Measurements from ENCODE around the gene TMPRSS3.

TMPRSS3 gene

DNA sequence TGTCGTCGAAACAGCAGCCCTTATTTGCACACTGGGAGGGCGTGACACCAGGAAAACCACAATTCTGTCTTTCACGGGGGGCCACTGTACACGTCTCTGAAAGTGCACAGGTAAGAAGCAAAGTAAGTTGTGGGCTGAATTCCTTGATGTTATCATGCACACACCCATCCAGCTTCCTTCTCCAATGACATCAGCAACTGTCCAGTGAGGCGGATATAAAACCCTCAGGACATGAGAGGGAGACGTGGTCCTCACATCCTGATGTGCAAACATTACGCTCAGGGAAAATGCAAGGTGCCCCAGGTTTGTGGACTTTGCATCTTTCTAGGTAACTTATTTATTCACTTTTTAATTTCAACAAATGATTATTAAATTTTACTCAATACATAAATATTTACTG is 32.5 kb downstream of the TMPRSS3 start:
- TF ChIP-seq ISL1 (CRISPR knock-in tag; IDR thresholded peaks at IDR 0.05) (no peak), ESRRG (CRISPR knock-in tag; IDR thresholded peaks at IDR 0.05) (no peak), ZFP30 (CRISPR knock-in tag; IDR thresholded peaks at IDR 0.05) (no peak), ZNF70 (CRISPR knock-in tag; IDR thresholded peaks at IDR 0.05) (no peak), PPARA (CRISPR knock-in tag; IDR thresholded peaks at IDR 0.05; ENCODE audit: borderline replicate concordance) (no peak), ZNF565 (CRISPR knock-in tag; conservative IDR thresholded peaks at IDR 0.05; ENCODE audit: low read depth) (no peak), ZNF8 (CRISPR knock-in tag; IDR thresholded peaks at IDR 0.05) (no peak), ZFP3 (CRISPR knock-in tag; IDR thresholded peaks at IDR 0.05) (no peak)
- TF ChIP-seq, protein P1, sequence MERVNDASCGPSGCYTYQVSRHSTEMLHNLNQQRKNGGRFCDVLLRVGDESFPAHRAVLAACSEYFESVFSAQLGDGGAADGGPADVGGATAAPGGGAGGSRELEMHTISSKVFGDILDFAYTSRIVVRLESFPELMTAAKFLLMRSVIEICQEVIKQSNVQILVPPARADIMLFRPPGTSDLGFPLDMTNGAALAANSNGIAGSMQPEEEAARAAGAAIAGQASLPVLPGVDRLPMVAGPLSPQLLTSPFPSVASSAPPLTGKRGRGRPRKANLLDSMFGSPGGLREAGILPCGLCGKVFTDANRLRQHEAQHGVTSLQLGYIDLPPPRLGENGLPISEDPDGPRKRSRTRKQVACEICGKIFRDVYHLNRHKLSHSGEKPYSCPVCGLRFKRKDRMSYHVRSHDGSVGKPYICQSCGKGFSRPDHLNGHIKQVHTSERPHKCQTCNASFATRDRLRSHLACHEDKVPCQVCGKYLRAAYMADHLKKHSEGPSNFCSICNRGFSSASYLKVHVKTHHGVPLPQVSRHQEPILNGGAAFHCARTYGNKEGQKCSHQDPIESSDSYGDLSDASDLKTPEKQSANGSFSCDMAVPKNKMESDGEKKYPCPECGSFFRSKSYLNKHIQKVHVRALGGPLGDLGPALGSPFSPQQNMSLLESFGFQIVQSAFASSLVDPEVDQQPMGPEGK (CRISPR knock-in tag; IDR thresholded peaks at IDR 0.05; ENCODE audit: borderline replicate concordance), result no peak
- ATAC-seq, result no peak

DNA sequence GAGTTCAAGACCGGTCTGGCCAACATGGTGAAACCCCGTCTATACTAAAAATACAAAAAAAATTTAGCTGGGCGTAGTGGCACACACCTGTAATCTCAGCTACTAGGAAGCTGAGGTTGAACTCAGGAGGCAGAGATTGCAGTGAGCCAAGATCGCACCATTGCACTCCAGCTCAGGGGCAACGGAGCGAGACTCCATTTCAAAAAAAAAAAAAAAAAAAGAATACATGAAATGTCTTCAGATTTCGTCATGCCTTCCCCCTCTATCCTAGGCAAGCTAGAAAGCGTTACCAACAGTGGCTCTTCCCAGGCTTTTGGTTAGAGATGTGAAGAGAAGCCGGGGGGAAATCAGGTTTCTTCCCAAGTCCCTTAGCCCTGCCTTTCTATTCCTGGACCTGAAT is 33.2 kb downstream of the TMPRSS3 start:
- TF ChIP-seq TCF4 (CRISPR knock-in tag; IDR thresholded peaks at IDR 0.05; ENCODE audit: borderline replicate concordance) (no peak), ISL1 (CRISPR knock-in tag; IDR thresholded peaks at IDR 0.05) (no peak), ZFP30 (CRISPR knock-in tag; IDR thresholded peaks at IDR 0.05) (no peak), ARNTL (CRISPR knock-in tag; IDR thresholded peaks at IDR 0.05; ENCODE audit: borderline replicate concordance, low read depth) (no peak), ZFP3 (CRISPR knock-in tag; IDR thresholded peaks at IDR 0.05) (no peak)
- TF ChIP-seq, protein P2, sequence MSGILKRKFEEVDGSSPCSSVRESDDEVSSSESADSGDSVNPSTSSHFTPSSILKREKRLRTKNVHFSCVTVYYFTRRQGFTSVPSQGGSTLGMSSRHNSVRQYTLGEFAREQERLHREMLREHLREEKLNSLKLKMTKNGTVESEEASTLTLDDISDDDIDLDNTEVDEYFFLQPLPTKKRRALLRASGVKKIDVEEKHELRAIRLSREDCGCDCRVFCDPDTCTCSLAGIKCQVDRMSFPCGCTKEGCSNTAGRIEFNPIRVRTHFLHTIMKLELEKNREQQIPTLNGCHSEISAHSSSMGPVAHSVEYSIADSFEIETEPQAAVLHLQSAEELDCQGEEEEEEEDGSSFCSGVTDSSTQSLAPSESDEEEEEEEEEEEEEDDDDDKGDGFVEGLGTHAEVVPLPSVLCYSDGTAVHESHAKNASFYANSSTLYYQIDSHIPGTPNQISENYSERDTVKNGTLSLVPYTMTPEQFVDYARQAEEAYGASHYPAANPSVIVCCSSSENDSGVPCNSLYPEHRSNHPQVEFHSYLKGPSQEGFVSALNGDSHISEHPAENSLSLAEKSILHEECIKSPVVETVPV (CRISPR knock-in tag; IDR thresholded peaks at IDR 0.05), result no peak
- no peak for ATAC-seq

DNA sequence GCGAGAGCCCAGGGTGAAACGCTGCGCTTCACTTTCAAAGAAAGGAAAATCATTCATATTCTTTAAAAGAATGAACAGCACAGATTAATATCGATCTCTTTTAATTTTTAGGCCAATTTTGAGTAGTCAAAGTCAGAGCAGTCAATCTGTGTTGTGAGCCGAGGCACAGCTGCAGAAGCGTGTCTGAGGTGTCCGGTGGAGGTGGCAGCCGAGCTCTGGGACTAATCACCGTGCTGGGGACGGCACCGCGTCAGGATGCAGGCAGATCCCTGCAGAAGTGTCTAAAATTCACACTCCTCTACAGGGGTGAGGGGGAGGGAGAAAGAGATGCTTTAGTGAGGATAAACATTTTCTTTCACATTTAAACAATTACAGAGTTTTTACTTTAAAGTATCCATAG is 33.7 kb downstream of the TMPRSS3 start:
- ATAC-seq, result no peak

DNA sequence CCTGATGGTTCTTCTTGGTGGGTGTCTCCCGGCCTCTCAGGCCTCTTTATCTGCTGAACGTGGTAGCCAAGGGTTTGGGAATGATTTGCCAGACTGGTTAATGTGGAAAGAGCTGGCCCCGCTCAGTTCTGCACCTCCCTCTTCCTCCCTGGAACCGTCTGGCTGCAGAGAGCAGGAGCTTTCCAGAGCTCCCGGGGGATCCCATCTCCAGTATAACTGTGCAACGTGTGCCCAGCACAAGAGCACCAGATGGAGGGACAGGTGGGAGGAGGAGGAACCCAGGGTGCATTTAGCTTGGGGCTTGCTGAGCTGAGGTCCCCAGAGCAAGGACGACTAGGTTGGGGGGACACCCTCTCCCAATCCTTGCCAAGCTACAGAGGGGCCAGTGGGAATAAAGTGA is 34.6 kb downstream of the TMPRSS3 start:
- ATAC-seq, result no peak
- no peak for TF ChIP-seq ZNF565 (CRISPR knock-in tag; conservative IDR thresholded peaks at IDR 0.05; ENCODE audit: low read depth)
- TF ChIP-seq OSR1 (CRISPR knock-in tag; IDR thresholded peaks at IDR 0.05), result no peak
- no peak for TF ChIP-seq BACH2 (CRISPR knock-in tag; IDR thresholded peaks at IDR 0.05; ENCODE audit: borderline replicate concordance)
- no peak for TF ChIP-seq GLIS3 (CRISPR knock-in tag; IDR thresholded peaks at IDR 0.05)
- TF ChIP-seq, protein P2 (CRISPR knock-in tag; IDR thresholded peaks at IDR 0.05), result no peak
- no peak for TF ChIP-seq CSDC2 (CRISPR knock-in tag; IDR thresholded peaks at IDR 0.05)
- TF ChIP-seq, protein P3, sequence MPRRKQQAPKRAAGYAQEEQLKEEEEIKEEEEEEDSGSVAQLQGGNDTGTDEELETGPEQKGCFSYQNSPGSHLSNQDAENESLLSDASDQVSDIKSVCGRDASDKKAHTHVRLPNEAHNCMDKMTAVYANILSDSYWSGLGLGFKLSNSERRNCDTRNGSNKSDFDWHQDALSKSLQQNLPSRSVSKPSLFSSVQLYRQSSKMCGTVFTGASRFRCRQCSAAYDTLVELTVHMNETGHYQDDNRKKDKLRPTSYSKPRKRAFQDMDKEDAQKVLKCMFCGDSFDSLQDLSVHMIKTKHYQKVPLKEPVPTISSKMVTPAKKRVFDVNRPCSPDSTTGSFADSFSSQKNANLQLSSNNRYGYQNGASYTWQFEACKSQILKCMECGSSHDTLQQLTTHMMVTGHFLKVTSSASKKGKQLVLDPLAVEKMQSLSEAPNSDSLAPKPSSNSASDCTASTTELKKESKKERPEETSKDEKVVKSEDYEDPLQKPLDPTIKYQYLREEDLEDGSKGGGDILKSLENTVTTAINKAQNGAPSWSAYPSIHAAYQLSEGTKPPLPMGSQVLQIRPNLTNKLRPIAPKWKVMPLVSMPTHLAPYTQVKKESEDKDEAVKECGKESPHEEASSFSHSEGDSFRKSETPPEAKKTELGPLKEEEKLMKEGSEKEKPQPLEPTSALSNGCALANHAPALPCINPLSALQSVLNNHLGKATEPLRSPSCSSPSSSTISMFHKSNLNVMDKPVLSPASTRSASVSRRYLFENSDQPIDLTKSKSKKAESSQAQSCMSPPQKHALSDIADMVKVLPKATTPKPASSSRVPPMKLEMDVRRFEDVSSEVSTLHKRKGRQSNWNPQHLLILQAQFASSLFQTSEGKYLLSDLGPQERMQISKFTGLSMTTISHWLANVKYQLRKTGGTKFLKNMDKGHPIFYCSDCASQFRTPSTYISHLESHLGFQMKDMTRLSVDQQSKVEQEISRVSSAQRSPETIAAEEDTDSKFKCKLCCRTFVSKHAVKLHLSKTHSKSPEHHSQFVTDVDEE (CRISPR knock-in tag; IDR thresholded peaks at IDR 0.05), result no peak
- TF ChIP-seq ARNTL (CRISPR knock-in tag; IDR thresholded peaks at IDR 0.05; ENCODE audit: borderline replicate concordance, low read depth), result no peak
- no peak for TF ChIP-seq ISL1 (CRISPR knock-in tag; IDR thresholded peaks at IDR 0.05)
- no peak for TF ChIP-seq TOX (CRISPR knock-in tag; IDR thresholded peaks at IDR 0.05; ENCODE audit: borderline replicate concordance)
- no peak for TF ChIP-seq ZFP30 (CRISPR knock-in tag; IDR thresholded peaks at IDR 0.05)
- no peak for TF ChIP-seq ZFP3 (CRISPR knock-in tag; IDR thresholded peaks at IDR 0.05)
- TF ChIP-seq ZC3H10 (CRISPR knock-in tag; IDR thresholded peaks at IDR 0.05), result no peak
- no peak for TF ChIP-seq RARB (CRISPR knock-in tag; IDR thresholded peaks at IDR 0.05)

More for the DNA sequence above, 33.7 kb downstream of the TMPRSS3 start:
- TF ChIP-seq ESRRG (CRISPR knock-in tag; IDR thresholded peaks at IDR 0.05) (no peak), ISL1 (CRISPR knock-in tag; IDR thresholded peaks at IDR 0.05) (no peak), BACH2 (CRISPR knock-in tag; IDR thresholded peaks at IDR 0.05; ENCODE audit: borderline replicate concordance) (no peak)
